HCT116 (cell line): ENCODE data around the gene OR51D1. TPM values are rescaled to one million over a fixed set of nuclear protein-coding genes. Genes with fewer than 3 reads are reported as not detected.

Experiments used
- ATAC-seq: fragments of 200-7000 bp; cut with Tn5 transposase; 2 replicates; pipeline ENCODE4 v1.9.1; 2020; ENCODE audit warnings: mild to moderate bottlenecking, moderate library complexity
- BruUV-seq: library from RNA; stranded (reverse); fragments of 400-500 nt; replicated peaks from 2 replicates; lab custom pipeline; 2021; lab: Mats Ljungman, UMichigan
- CTCF ChIA-PET: fragments of 300-600 bp; sonication (Branson Sonifier 250); formaldehyde crosslinking; loops from one replicate; lab custom pipeline; 2021; ENCODE audit warnings: antibody characterized with exemption; lab: Charles Lee
- POLR2A ChIA-PET: fragments of 300-600, 350-600 bp; sonication (Branson Sonifier 250); formaldehyde crosslinking; loops from one replicate; lab custom pipeline; 2021; ENCODE audit warnings: antibody characterized with exemption; lab: Charles Lee
- RAD21 ChIA-PET, 2 experiments: fragments of 300-600 bp; sonication (Branson Sonifier 250); formaldehyde crosslinking; loops; one replicate each; lab custom pipeline; 2023; ENCODE audit warnings: low total read pairs in 2 of 2; ENCODE audit not compliant: uncharacterized antibody in 2 of 2, unreplicated experiment in 2 of 2, low non-redundant PET in 1 of 2; lab: Charles Lee
- DNase-seq: peaks from one replicate; pipeline ENCODE4 v3.0.0-alpha.2; 2010; ENCODE audit warnings: low read depth, low spot score
- H2AFZ ChIP-seq: fragments of 200-600 bp; shearing (Covaris generic), sonication (generic); 2 replicates; pipeline ENCODE4 v1.6.1; 2017; ENCODE audit warnings: low read depth, mixed run types, mixed read lengths, antibody characterized with exemption, low read length; ENCODE audit not compliant: poor library complexity, severe bottlenecking
- H3K27ac ChIP-seq: 2 replicates; pipeline ENCODE4 v1.5.1; 2012; ENCODE audit warnings: low read depth, low read length
- H3K27me3 ChIP-seq: fragments of 200-600 bp; sonication (generic); 2 replicates; pipeline ENCODE4 v1.6.1; 2016; ENCODE audit warnings: mixed run types, low read length, mixed read lengths; ENCODE audit not compliant: insufficient read depth
- H3K36me3 ChIP-seq, 2 experiments: fragments of 200-500 bp in 1 of 2; fragments of 200-600 bp in 1 of 2; sonication (Bioruptor generic) in 1 of 2; sonication (generic) in 1 of 2; 2 replicates each; pipeline versions ENCODE4 v1.5.1 to v1.6.1; 2014 to 2016; ENCODE audit warnings: low read length in 2 of 2, inconsistent platforms in 1 of 2, mixed read lengths in 1 of 2, mixed run types in 1 of 2; ENCODE audit not compliant: insufficient read depth in 2 of 2, control insufficient read depth in 1 of 2
- H3K4me1 ChIP-seq, 2 experiments: fragments of 200-600 bp in 1 of 2; sonication (generic) in 1 of 2; 2 replicates each; pipeline versions ENCODE4 v1.5.1 to v1.6.1; 2012 to 2017; ENCODE audit warnings: low read length in 2 of 2, inconsistent platforms in 1 of 2, mild to moderate bottlenecking in 1 of 2, mixed read lengths in 1 of 2, mixed run types in 1 of 2, moderate library complexity in 1 of 2; ENCODE audit not compliant: insufficient read depth in 2 of 2, control insufficient read depth in 1 of 2
- H3K4me2 ChIP-seq: fragments of 200-600 bp; sonication (generic); 2 replicates; pipeline ENCODE4 v1.6.1; 2017; ENCODE audit warnings: mixed run types, low read length, mixed read lengths
- H3K4me3 ChIP-seq, 2 experiments: fragments of 200-600 bp in 1 of 2; sonication (generic) in 1 of 2; replicated peaks in 1 of 2; 2 replicates each; pipeline ENCODE4 v1.5.1; 2011 to 2016; ENCODE audit warnings: low read length in 2 of 2, control low read depth in 1 of 2, low read depth in 1 of 2, mild to moderate bottlenecking in 1 of 2, mixed read lengths in 1 of 2, mixed run types in 1 of 2
- H3K79me2 ChIP-seq: fragments of 200-600 bp; sonication (generic); 2 replicates; pipeline ENCODE4 v1.6.1; 2017; ENCODE audit warnings: mild to moderate bottlenecking, mixed run types, low read length, moderate library complexity, mixed read lengths; ENCODE audit not compliant: insufficient read depth
- H3K9ac ChIP-seq: fragments of 200-600 bp; sonication (generic); 2 replicates; pipeline ENCODE4 v1.6.1; 2016; ENCODE audit warnings: low read length, mixed read lengths
- H3K9me2 ChIP-seq: fragments of 200-600 bp; sonication (generic), shearing (Covaris generic); 2 replicates; pipeline ENCODE4 v1.6.1; 2017; ENCODE audit warnings: mixed run types, mild to moderate bottlenecking, moderate library complexity; ENCODE audit not compliant: insufficient read depth
- H3K9me3 ChIP-seq, 2 experiments: fragments of 200-500 bp in 1 of 2; fragments of 200-600 bp in 1 of 2; sonication (Bioruptor generic) in 1 of 2; sonication (generic) in 1 of 2; 2 replicates each; pipeline ENCODE4 v1.6.1; 2014 to 2017; ENCODE audit warnings: low read length in 2 of 2, mixed read lengths in 2 of 2, inconsistent platforms in 1 of 2, low read depth in 1 of 2, mild to moderate bottlenecking in 1 of 2, mixed run types in 1 of 2, moderate library complexity in 1 of 2; ENCODE audit not compliant: control insufficient read depth in 1 of 2, insufficient read depth in 1 of 2
- H4K20me1 ChIP-seq: fragments of 200-600 bp; sonication (generic), shearing (Covaris generic); 2 replicates; pipeline ENCODE4 v1.6.1; 2017; ENCODE audit warnings: mixed run types, mild to moderate bottlenecking, moderate library complexity; ENCODE audit not compliant: insufficient read depth
- CTCF ChIP-seq, 3 experiments: fragments of 200-600 bp in 1 of 3; sonication (generic) in 1 of 3; IDR thresholded peaks in 2 of 3; conservative IDR thresholded peaks in 1 of 3; 2 replicates each; pipeline ENCODE4 v1.5.1; 2012 to 2017; ENCODE audit warnings: low read depth in 2 of 3, low read length in 2 of 3, antibody characterized with exemption in 1 of 3, borderline replicate concordance in 1 of 3, control low read depth in 1 of 3, mild to moderate bottlenecking in 1 of 3, mixed read lengths in 1 of 3, mixed run types in 1 of 3, moderate library complexity in 1 of 3; ENCODE audit not compliant: insufficient read depth in 1 of 3
- ELF1 ChIP-seq: IDR thresholded peaks from 2 replicates; pipeline ENCODE4 v1.6.1; 2012; ENCODE audit warnings: low read depth, borderline replicate concordance
- EZH2 ChIP-seq: fragments of 200-600 bp; sonication (generic); IDR thresholded peaks from 2 replicates; pipeline ENCODE4 v1.6.1; 2017; ENCODE audit warnings: antibody characterized with exemption, mixed run types
- FOSL1 ChIP-seq: IDR thresholded peaks from 2 replicates; pipeline ENCODE4 v1.6.1; 2012; ENCODE audit warnings: low read depth
- POLR2A ChIP-seq: IDR thresholded peaks from 2 replicates; pipeline ENCODE4 v1.7.0; 2011; ENCODE audit warnings: borderline replicate concordance; ENCODE audit not compliant: insufficient read depth, insufficient read length; ENCODE audit errors: extremely low read depth
- POLR2AphosphoS5 ChIP-seq: IDR thresholded peaks from 2 replicates; pipeline ENCODE4 v1.6.1; 2011; ENCODE audit warnings: mild to moderate bottlenecking, low read depth, low read length, moderate library complexity
- RAD21 ChIP-seq: IDR thresholded peaks from 2 replicates; pipeline ENCODE4 v1.6.1; 2012; ENCODE audit warnings: low read depth, mild to moderate bottlenecking
- SRF ChIP-seq: IDR thresholded peaks from 2 replicates; pipeline ENCODE4 v1.6.1; 2012; ENCODE audit warnings: low read depth
- TCF7L2 ChIP-seq: IDR thresholded peaks from 2 replicates; pipeline ENCODE4 v1.7.0; 2011; ENCODE audit warnings: borderline replicate concordance, inconsistent platforms; ENCODE audit not compliant: insufficient read depth, insufficient read length; ENCODE audit errors: extremely low read depth
- ZFX ChIP-seq: fragments of 450-650 bp; IDR thresholded peaks from 2 replicates; pipeline ENCODE4 v1.6.1; 2017
- ZNF274 ChIP-seq: fragments of 200-500 bp; sonication (Bioruptor generic); IDR thresholded peaks from 2 replicates; pipeline ENCODE4 v1.6.1; 2014; ENCODE audit warnings: mild to moderate bottlenecking, low read depth, low read length, inconsistent platforms
- intact Hi-C: fragments of 100-400 bp; cut with micrococcal nuclease; formaldehyde crosslinking; loops from 2 replicates; pipeline ENCODE4 v1.10.0; 2022
- total RNA-seq: library from RNA; stranded (reverse); gene quantifications from one replicate; pipeline ENCODE4 v1.2.1, GENCODE V29; 2021; ENCODE audit not compliant: unreplicated experiment
- TF ChIP-seq, protein P1 (sequence below): IDR thresholded peaks from 2 replicates; pipeline ENCODE4 v1.6.1; 2011; ENCODE audit warnings: mild to moderate bottlenecking, low read length, moderate library complexity; ENCODE audit not compliant: insufficient replicate concordance; ENCODE audit errors: extremely low read depth
- TF ChIP-seq, protein P2 (sequence below): IDR thresholded peaks from 2 replicates; pipeline ENCODE4 v1.6.1; 2012

The OR51D1 gene
- total RNA-seq, 1 experiment from 2014 or later: not detected

DNA sequence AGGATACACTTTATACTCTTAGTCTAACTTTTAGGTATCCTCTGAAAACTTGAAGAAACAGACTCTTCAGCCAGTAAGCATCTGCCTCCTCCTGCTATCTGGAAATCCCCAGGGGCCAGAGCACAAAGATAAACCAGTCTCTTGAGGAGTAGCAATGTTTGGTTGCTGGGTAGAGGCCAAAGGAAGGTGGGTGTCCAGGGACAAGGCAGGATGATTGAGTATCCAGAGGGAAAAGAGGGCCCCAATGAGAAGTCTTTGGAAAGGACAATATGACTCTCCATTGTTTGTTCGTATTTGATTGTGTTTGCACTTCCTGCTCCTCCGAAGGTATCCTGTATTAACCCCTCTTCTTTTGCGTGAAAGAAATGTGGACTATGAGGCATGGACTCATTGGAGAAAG lies 48.3 kb upstream of the OR51D1 start:
- ChIA-PET POLR2A (no interaction called here), RAD21 (no interaction called here), CTCF (no interaction called here)
- Histone ChIP-seq H3K27ac (no peak overlapping the region), H3K9ac (no peak overlapping the region), H3K9me3 (no peaks in the 10 kb centered on the region), H3K4me2 (no peak overlapping the region), H3K36me3 (no peaks in the 10 kb centered on the region), H3K9me2 (no peaks in the 10 kb centered on the region), H2AFZ (no peak overlapping the region), H3K4me1 (no peaks in the 10 kb centered on the region), H3K79me2 (no peaks in the 10 kb centered on the region), H3K27me3 (peaks cover 49% of the 10 kb centered on the region), H4K20me1 (no peaks in the 10 kb centered on the region), H3K4me3 (no peak overlapping the region)
- intact Hi-C loops: no loop called here
- BruUV-seq: no TSS peak
- DNase-seq: no peak
- TF ChIP-seq POLR2A: no peak
- TF ChIP-seq POLR2AphosphoS5: no peak
- no peak for TF ChIP-seq ZNF274
- no peak for TF ChIP-seq ELF1
- TF ChIP-seq EZH2: no peak
- no peak for TF ChIP-seq RAD21
- TF ChIP-seq, protein P1, sequence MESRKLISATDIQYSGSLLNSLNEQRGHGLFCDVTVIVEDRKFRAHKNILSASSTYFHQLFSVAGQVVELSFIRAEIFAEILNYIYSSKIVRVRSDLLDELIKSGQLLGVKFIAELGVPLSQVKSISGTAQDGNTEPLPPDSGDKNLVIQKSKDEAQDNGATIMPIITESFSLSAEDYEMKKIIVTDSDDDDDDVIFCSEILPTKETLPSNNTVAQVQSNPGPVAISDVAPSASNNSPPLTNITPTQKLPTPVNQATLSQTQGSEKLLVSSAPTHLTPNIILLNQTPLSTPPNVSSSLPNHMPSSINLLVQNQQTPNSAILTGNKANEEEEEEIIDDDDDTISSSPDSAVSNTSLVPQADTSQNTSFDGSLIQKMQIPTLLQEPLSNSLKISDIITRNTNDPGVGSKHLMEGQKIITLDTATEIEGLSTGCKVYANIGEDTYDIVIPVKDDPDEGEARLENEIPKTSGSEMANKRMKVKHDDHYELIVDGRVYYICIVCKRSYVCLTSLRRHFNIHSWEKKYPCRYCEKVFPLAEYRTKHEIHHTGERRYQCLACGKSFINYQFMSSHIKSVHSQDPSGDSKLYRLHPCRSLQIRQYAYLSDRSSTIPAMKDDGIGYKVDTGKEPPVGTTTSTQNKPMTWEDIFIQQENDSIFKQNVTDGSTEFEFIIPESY: no peak
- no peak for TF ChIP-seq TCF7L2
- TF ChIP-seq SRF: no peak
- no peak for TF ChIP-seq CTCF (IDR thresholded peaks at IDR 0.05 in 2 of 3, conservative IDR thresholded peaks at IDR 0.05 in 1 of 3; ENCODE audit: borderline replicate concordance in 1 of 3, insufficient read depth in 1 of 3, low read depth in 2 of 3, low read length in 2 of 3)
- TF ChIP-seq, protein P2, sequence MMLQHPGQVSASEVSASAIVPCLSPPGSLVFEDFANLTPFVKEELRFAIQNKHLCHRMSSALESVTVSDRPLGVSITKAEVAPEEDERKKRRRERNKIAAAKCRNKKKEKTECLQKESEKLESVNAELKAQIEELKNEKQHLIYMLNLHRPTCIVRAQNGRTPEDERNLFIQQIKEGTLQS: no peak
- TF ChIP-seq FOSL1: no peak
- TF ChIP-seq ZFX: no peak
- no peak for ATAC-seq
